NCI-H1694 (cell line): ENCODE results near the gene ATXN1.

Experiments used
- DNase-seq: peaks from one replicate; lab custom pipeline; 2025; lab: John Stamatoyannopoulos, UW

Gene ATXN1

DNA sequence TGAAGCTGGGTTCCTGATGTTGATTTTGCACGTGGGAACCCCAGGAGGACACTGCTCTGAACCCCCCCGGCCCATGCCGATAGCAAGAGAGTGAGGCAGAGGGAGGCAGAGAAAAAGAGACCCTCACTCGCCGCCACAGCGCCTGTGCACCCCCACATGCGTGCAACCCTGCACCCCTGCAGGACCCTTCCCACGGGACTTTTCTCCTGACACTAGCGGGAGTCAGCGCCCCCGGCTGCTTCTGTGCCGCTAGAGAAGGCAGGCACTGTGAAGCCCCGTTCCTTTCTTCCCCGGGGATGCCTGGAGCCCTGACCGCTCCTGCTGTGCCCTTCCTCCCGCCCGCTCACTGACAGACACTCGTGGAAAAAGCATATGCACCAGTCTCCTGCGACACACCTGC is 455.5 kb downstream of the ATXN1 start:
- DNase-seq = no peak

DNA sequence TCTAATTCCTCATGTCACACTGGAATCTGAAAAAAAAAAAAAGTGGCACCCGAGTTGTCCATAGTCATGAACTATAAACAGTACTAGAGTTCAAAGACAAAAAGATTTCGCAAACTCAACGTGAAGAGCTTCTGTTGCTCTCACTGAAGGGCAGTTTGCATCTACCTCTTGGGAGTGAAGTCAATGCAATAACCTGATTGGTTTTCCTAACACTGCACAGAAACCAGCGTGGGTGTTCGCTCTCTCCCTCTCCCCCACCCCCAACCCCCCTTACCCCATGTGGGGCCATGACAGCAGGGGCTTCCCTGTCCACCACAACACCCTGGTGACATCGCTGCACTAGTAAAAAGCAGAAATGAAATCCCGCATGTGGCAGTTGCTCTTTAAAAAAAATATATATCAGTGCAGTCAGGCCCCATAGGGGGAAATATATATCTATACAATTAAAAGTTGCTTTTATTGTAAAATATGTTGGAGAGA is 456.0 kb downstream of the ATXN1 start:
- no peak for DNase-seq

DNA sequence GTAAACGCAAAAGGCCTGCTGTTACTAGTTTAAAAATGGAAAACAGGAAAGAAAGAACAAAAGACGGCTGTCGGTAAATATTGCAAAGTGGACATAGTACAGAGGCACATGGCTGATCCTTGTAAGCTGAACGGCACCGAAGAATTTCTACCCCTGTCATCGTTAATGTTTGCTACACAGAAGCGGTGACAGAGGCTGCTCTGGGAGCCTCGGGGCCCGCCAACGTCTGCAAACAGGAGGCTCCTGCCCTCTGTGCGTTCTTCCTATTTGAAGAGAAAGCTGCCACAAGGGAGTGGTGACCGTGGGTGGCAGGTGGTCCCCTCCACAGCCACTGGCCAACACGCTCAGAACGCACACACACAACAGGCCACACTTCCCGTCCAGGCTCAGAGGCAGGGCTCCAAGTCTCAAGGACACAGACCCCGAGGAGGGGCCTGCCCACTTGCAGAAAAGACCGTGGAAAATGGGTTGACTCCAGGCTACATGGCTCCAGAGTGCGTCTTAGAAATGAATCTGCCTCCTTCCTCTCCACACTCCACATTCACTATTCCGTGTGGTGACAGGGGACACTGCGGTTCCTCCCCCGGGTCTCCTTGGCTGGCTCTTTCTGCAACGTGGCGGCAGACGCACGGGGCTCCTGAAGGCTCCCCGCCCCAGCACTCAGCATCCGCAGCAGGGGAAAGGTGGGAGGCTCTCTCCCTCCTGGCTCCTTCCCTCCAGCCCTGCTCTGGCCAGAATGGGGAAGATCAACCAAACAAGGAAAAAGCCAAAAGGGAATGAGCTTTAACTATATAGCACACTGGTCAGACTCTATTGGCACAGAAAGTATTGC is 458.3 kb downstream of the ATXN1 start:
- no peak for DNase-seq

DNA sequence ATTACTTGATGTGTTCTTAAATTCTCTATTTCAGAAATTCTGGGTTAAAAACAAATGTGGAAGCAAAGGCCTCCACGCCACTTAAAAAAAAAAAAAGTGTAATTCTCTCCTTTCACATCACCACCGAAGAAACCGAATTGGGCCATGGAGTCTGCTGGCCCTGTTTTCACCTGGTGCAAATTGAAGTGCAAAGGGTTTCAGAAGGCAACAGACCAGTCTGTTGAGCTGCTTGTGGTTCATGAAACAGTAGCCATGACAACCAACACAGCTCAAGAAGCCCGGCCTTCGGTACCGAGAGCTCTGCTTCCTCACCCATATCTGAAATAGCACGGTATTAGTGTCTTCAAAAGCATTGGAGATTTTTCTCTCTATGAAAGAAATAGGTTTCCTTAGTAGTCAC is 459.7 kb downstream of the ATXN1 start:
- DNase-seq = no peak

DNA sequence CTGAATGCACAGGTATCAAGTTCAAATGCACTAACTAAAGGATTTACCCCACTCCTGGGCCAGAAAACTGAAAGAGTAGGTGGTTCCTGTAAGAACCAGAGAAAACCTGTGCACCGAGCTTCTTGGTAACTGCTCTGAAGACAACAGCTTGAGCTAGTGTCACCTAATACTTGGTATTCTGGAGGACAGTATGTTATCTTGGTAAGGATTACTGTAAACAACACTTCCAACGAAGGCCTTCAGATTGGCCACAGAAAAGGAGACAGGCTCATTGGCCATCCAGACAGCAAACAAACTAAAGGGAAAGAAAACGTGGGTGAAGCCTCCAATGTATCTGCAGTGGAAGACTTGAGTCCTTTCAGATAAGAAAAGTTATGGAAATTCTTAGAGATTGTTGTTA is 461.4 kb downstream of the ATXN1 start:
- DNase-seq = no peak

DNA sequence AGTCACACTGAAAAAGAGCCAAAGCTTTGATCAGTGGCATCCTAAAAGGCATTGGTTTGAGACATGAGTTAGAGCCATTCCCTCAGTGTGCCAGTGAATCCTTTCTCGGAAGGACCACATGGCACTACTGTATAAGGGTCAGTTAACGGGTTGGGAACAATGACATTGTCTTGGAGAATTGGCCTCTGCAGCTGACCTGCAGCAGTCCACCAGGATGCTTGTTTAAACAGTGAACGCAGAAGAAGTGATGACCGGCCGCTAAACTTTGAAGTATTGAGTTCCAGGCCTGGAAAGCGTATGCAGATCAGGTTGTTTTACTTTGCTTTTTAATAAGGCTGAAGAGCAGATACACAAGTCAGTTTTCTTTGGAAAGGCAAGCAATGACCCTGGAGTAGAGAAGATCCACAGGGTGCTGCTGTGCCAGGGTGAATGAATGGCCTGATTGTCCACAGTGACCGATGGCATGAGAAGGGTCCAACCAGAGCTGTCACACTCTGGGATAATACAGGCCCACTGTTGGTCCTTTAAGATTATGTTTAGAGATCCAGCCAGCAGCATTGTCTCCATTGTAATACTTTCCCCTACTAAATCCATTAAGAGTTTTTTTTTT is 465.1 kb downstream of the ATXN1 start:
- no peak for DNase-seq

DNA sequence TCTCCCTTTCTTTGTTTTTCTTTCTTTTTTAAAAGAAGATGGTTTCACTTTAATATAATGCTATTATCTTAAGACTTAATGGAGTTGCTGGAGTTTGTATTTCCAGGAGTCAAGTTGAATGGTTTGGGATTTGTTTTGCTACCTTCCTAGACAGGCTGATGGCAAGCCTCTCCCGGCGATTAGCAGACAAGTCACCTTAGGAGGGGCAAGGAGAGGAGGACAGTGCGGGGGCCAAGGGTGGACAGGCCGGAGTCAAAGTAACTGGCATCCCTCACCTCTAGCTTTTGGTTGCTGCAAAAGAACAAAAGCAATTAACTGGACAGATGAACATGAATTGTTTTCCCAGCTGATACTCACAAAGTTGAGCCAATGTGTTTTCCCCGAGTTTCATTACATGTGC is 465.8 kb downstream of the ATXN1 start:
- no peak for DNase-seq

DNA sequence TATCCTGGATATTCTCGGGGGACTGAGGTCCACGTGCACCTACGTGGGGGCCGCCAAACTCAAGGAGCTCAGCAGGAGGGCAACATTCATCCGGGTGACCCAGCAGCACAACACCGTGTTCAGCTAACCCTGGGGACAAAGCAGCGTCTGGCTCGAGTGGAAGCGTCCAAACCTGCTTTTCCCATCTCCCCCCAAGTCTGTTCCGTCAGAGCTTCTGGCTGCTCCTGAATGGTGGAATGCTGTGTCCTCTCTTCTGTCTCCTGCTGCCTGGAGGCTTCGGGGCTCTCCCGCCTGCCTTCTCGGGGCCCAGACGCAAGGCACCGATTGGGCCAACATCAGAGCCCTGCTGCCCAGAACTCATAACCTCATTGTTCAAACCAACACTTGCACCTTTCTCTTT is 466.2 kb downstream of the ATXN1 start:
- no peak for DNase-seq

DNA sequence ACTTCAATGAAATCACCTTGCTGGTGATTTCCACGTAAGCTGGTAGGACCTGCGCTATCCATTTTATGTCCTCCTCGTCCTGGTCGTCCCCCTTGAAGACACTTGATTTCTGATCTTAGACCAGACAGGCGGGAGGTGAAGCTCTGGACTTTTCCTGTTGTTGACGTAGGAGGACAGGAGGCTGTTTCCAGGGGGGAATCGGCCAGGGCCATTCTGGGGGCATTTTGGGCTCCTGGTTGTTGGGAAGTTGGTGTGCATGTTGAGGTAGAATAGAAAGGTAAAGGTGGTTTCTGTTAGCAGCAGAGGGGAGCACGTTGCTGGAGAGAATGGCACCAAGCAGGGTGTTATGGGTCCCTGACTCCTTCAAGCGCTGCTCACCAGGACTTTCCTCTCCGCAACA is 466.9 kb downstream of the ATXN1 start:
- no peak for DNase-seq

DNA sequence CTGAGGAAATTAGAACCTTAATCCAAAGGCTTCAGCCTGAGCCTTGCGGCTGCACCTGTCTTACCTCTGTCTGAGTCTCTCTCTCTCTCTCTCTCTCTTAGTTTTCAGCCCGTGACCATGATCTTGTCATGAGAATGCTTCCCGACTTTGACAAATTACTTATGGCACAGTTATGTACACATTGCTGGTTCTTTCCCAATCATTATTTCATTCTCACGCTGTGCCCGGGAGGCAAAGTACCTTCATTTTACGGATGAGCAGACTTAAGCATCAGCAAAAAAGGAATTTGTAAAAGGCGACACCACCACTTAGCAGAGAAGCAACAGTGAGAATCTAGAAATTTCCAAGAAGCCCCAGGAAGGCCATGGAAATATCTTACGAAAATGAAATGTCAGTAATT is 468.3 kb downstream of the ATXN1 start:
- DNase-seq = no peak

DNA sequence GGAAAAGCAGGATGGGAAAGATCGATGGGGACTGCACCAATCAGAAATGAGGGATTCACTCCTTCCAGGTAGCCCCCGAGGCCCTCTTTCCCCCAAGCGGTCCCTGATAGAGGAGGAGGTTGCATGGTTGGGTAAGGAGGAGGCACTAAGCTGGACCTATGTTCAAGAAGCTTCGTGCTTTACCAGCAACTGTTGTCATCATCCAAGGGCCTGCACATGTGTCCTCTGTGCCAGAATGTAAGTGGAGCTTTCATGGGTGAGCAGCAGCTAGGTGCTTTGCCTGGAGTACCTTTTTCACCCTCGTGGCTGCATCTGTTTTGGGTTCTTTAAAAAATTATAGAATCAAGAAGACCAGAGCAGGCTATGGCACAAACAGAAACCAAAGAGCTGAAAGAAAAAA is 468.8 kb downstream of the ATXN1 start:
- DNase-seq = no peak

DNA sequence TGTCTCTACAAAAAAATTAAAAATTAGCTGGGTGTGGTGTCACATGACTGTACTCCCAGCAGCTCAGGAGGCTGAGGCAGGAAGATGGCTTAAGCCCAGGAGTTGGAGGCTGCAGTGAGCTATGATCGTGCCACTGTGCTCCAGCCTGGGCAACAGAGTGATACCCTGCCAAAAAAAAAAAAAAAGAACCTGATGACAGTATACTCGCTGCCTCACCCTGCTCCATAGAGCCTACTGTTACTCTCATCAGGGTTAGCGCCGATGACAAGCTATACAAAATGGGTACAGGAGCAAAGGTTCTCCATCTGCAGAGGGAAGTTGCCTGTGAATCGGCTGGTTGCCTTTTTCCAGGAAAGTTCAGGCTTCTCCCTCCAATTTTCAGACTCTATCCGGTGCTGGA is 469.5 kb downstream of the ATXN1 start:
- DNase-seq = no peak

DNA sequence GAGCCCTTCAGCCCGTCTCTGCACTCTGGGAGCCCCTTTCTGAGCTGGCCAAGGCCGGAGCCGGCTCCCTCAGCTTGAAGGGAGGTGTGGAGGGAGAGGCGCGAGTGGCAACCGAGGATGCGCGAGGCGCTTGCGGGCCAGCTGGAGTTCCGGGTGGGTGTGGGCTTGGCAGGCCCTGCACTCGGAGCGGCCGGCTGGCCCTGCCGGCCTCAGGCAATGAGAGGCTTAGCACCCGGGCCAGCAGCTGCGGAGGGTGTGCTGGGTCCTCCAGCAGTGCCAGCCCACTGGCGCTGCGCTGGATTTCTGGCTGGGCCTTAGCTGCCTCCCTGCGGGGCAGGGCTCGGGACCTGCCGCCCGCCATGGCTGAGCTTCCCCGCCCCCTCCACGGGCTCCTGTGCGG is 473.1 kb downstream of the ATXN1 start:
- DNase-seq = no peak

DNA sequence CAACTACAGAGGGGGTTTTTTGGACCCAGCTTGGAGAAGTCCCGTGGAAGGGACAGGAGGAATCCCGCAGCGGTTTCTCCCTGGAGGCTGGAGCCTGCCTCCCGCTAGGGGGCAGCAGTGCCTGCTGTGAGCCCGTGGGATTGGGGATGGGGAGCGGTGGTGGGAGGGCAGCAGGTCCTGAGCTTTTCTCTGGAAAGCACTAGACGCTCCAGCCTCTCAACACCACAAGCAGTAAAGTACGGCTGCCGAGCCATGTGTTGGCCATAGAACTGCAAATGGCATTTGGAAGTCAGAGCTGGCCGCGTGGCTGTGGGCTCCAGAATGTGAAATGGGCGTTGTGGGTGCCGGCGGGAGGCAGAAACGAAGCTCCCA is 475.1 kb downstream of the ATXN1 start:
- DNase-seq = peak; percentile 32

DNA sequence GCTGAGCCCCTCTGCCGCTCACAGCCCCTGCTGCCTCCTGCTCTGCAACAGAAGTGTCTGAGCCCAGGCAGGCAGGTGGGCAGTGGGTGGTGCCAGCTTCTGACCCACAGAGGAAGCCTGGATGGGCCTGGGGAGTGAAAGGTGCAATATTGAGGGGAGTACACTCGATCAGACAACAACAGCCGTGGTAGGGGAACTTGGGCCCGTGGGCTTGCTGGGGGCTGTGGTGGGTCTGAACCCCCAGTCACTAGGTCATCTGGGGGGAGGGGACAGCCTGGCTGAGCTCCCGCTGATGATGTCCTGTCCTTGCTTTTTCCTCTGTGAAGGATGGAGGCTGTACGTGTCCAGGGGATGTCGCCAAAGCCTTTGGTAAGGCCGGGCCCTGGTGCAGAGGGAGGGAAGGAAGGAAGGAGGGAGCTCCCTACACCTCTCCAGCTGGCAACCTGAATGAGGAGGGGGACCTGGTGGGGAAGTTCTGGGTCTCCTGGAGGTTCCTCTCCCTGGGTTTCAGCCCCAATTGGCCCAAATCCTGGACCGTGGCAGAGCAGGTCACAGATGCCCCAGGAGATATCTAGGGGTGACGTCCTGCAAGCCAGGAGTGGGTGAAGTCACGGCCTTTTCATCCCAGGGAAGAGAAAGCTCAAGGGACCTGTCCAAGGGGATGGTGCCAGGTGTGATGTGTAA is 475.7 kb downstream of the ATXN1 start:
- DNase-seq = no peak

DNA sequence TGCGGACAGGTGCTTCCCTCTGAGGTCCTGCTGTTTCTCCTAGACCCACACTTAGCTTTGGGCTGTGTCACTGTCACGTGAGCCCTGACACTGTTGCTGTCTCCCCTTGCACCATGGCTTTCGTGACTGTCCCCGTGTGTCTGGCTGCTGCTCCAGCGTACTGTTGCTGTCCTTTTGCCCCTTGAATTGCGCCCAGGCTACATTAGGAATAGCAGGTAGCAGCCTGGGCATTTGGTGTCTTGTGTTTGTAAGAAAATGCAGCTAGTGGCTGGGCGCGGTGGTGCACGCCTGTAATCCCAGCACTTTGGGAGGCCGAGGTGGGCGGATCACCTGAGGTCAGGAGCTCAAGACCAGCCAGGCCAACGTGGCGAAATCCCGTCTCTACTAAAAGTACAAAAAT is 476.8 kb downstream of the ATXN1 start:
- DNase-seq = no peak

DNA sequence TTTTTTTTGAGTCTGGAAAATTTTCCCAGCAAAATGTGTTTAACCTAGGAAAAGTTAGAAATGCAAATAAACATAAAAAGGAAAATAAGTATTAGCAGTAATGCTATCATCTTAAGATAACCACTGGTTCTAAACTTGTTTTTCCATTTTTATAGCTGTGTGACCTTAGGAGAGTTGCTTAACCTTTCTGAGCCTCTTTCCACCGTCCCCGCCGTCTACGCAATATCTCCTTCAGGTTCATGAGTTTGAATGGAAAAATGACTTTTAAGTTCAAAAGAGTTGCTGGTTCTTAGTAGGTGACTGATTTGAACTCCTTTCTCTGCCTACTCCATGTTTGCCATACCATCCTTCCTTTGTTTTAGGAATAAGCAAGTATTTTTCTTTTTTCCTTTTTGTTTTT is 478.9 kb downstream of the ATXN1 start:
- no peak for DNase-seq

DNA sequence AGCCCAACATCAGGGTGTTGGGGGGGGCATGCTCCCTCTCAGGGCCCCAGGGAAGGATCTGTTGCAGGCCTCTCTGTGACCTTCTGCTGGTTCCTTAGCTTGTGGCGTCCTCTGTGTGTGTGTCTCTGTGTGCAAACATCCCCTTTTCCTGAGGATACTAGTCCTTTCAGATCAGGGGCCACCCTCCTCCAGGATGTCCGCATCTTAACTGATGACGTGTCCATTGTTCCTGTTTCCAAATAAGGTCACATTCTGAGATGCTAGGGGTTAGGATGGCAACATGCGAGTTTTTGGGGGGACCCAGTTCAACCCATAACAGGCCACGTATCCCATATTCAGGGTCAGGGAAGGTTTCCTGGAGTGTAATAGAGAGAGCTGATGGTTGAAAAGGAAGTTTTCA is 482.0 kb downstream of the ATXN1 start:
- no peak for DNase-seq

DNA sequence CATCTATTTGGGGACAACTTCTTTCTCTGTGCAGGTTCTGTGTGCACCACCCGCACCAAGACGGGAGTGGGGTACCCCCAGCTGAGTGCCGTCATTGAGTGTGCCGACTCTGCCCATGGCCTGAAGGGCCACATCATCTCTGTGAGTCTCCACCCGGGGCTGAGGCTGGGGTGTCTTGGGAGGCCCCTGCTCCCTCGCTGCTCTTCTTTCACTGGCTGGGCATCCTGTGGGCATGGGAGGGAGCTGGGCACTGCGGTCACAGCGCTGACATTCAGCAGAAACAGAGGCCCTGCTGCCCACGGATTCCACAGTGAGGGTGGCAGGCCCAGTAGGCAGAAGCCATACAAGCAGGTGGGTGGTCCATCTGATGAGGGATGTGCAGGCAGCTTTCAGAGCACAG is 482.5 kb downstream of the ATXN1 start:
- no peak for DNase-seq

DNA sequence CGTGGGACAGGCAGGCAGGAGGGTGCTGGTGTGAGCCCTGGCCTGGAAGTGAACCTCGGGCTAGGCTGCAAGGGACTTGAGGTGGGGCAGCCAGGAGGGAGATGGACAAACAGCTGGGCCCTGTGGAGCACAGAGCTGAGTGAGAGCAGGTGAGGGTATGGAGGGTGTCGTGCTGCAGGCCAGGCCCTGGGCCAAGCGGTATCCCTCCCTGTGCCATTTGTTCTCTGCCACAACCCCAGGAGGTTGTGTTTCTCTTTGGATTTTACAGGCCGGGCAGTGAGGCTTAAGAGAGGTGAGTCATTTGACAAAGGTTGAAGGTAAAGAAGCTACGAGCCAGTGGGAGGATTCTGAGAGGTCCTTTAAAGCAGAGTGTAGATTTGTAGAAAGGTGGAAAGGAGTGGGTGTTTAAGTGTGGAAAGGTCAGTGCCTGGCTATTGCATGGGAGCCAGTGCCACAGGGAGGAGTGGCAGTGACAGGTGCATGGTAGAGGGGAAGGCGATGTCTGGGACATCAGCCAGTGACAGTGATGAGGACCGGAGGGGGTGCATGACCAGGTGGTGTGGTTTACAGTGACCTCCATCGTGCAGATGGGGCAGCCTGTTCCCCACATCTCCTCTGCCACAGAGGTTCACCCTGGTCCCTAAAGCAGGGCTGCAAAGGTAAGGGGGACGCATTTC is 483.1 kb downstream of the ATXN1 start:
- no peak for DNase-seq

DNA sequence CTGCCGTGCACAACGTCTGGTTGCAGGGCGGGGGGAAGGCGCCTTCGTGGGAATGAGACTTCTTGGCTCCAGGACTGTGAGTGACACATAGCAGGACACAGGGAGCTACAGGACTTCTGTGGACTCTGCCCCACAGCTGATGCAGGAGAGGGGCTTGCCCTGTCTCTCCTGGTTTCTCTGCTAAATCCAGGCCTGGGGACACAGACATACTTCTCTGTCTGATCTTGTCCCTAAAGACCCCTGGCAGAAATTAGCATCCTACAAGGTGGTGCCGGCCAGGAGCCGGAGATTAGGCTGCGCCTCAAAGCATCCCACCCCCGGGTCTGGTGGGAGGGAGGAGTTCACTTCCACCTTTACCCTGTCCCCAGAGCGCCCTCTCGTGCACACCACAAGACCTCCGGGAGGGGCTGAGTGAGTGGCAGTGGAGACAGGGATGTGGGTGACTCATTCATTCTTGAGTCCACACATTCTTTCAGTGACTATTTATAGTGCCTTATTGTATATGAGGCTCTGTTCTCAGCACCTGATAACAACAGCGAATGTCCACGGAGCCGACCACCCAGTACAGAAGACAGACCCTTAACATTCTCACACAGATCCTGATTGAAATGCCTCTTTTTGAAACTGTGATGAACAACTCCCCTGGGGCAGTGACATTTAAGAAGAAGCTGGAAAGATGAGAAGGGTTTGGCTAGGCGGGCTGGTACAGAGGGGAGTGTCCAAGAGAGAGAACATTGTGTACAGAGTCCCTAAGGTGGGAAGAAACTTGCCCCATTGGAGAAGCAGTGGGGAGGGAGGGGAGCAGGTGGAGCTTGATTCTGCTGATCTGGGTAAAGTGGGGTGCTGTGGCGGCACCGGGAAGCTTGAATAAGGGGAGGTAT is 483.9 kb downstream of the ATXN1 start:
- no peak for DNase-seq
